Astrocyte (in vitro differentiated cells and primary cell): ENCODE data around the gene CDKN1A. TPM values are rescaled to one million over a fixed set of nuclear protein-coding genes. Genes with fewer than 3 reads are reported as not detected.
A peak's percentile ranks its signal among the peaks of the same experiment; 100 is the strongest.

Experiments
- DNase-seq: peaks from one replicate; pipeline ENCODE4 v3.0.0-alpha.2; 2010; ENCODE audit warnings: low read depth
- FAIRE-seq: peaks from 2 replicates; lab custom pipeline; 2011; peaks lifted over from hg19 to GRCh38; lab: Jason Lieb, UNC
- H2AFZ ChIP-seq: 2 replicates; pipeline ENCODE4 v1.6.0; 2012; ENCODE audit warnings: low read depth, low read length, inconsistent platforms
- H3K27ac ChIP-seq: 2 replicates; pipeline ENCODE4 v1.5.1; 2011; ENCODE audit warnings: low read depth, low read length, inconsistent platforms
- H3K27me3 ChIP-seq: 2 replicates; pipeline ENCODE4 v1.6.0; 2011; ENCODE audit warnings: low read length, inconsistent platforms; ENCODE audit not compliant: insufficient read depth
- H3K36me3 ChIP-seq: 2 replicates; pipeline ENCODE4 v1.5.1; 2011; ENCODE audit warnings: low read length, inconsistent platforms; ENCODE audit not compliant: insufficient read depth
- H3K4me1 ChIP-seq: 2 replicates; pipeline ENCODE4 v1.5.1; 2011; ENCODE audit warnings: low read length, inconsistent platforms; ENCODE audit not compliant: insufficient read depth
- H3K4me2 ChIP-seq: 2 replicates; pipeline ENCODE4 v1.6.0; 2012; ENCODE audit warnings: low read length, inconsistent platforms
- H3K4me3 ChIP-seq: 2 replicates; pipeline ENCODE4 v1.5.1; 2011; ENCODE audit warnings: low read depth, mild to moderate bottlenecking, low read length, inconsistent platforms; ENCODE audit not compliant: insufficient read depth
- H3K79me2 ChIP-seq: 2 replicates; pipeline ENCODE4 v1.6.0; 2012; ENCODE audit warnings: mild to moderate bottlenecking, low read length, inconsistent platforms; ENCODE audit not compliant: insufficient read depth
- H3K9ac ChIP-seq: 2 replicates; pipeline ENCODE4 v1.6.0; 2012; ENCODE audit warnings: mild to moderate bottlenecking, low read length, inconsistent platforms
- H3K9me3 ChIP-seq: 2 replicates; pipeline ENCODE4 v1.5.1; 2012; ENCODE audit warnings: low read depth, mild to moderate bottlenecking, low read length, inconsistent platforms; ENCODE audit not compliant: insufficient read depth
- H4K20me1 ChIP-seq: 2 replicates; pipeline ENCODE4 v1.6.0; 2012; ENCODE audit warnings: low read length, inconsistent platforms; ENCODE audit not compliant: insufficient read depth
- H3K27ac Mint-ChIP-seq: one replicate; pipeline ENCODE4 v1.8.0; 2021; ENCODE audit warnings: mild to moderate bottlenecking, mixed read lengths; ENCODE audit not compliant: unreplicated experiment
- H3K27me3 Mint-ChIP-seq: one replicate; pipeline ENCODE4 v1.8.0; 2021; ENCODE audit warnings: low read depth, mixed read lengths; ENCODE audit not compliant: unreplicated experiment
- H3K36me3 Mint-ChIP-seq: one replicate; pipeline ENCODE4 v1.8.0; 2021; ENCODE audit warnings: low read depth, mixed read lengths; ENCODE audit not compliant: unreplicated experiment
- H3K4me1 Mint-ChIP-seq: one replicate; pipeline ENCODE4 v1.8.0; 2021; ENCODE audit warnings: low read depth, mixed read lengths; ENCODE audit not compliant: unreplicated experiment
- H3K4me3 Mint-ChIP-seq: one replicate; pipeline ENCODE4 v1.8.0; 2021; ENCODE audit warnings: mild to moderate bottlenecking, moderate library complexity, mixed read lengths; ENCODE audit not compliant: unreplicated experiment
- H3K9me3 Mint-ChIP-seq: one replicate; pipeline ENCODE4 v1.8.0; 2021; ENCODE audit warnings: mild to moderate bottlenecking, mixed read lengths; ENCODE audit not compliant: unreplicated experiment
- CTCF ChIP-seq: IDR thresholded peaks from 2 replicates; pipeline ENCODE4 v1.5.1; 2011; ENCODE audit warnings: low read depth, mild to moderate bottlenecking, inconsistent platforms, low read length, moderate library complexity; ENCODE audit not compliant: insufficient read depth
- EZH2 ChIP-seq: IDR thresholded peaks from 2 replicates; pipeline ENCODE4 v1.6.1; 2012; ENCODE audit warnings: mild to moderate bottlenecking, low read length, inconsistent platforms; ENCODE audit not compliant: insufficient read depth
- total RNA-seq: library from RNA; stranded (reverse); gene quantifications from 2 replicates; pipeline ENCODE4 v1.2.1, GENCODE V29; 2021

The CDKN1A gene
- total RNA-seq, 1 donor from 2014 or later, result 1,014 TPM

GRCh38 chr6:36700831-36701230 lies 22.3 kb downstream of the CDKN1A start:
- H2AFZ ChIP-seq, result no peak overlapping the region
- no peak overlapping the region for H3K9ac ChIP-seq
- H3K9me3 ChIP-seq, result no peaks in the 10 kb centered on the region
- DNase-seq (no peak), FAIRE-seq (no peak)
- no peak for TF ChIP-seq CTCF
- no peak for TF ChIP-seq EZH2
- H3K4me3 Mint-ChIP-seq, result no peak overlapping the region
- no peaks in the 10 kb centered on the region for H3K27me3 ChIP-seq
- no peaks in the 10 kb centered on the region for H3K79me2 ChIP-seq
- H3K4me1 Mint-ChIP-seq, result peaks cover 4% of the 10 kb centered on the region
- H3K36me3 Mint-ChIP-seq, result peaks cover 4% of the 10 kb centered on the region
- H3K4me2 ChIP-seq, result no peak overlapping the region
- no peaks in the 10 kb centered on the region for H4K20me1 ChIP-seq
- H3K9me3 Mint-ChIP-seq, result peaks cover 3% of the 10 kb centered on the region
- no peak overlapping the region for H3K4me3 ChIP-seq
- no peaks in the 10 kb centered on the region for H3K4me1 ChIP-seq
- H3K36me3 ChIP-seq, result no peaks in the 10 kb centered on the region
- no peak overlapping the region for H3K27ac Mint-ChIP-seq
- H3K27me3 Mint-ChIP-seq, result peaks cover 45% of the 10 kb centered on the region
- H3K27ac ChIP-seq, result no peak overlapping the region

- TF ChIP-seq CTCF, result no peak
- no peak for TF ChIP-seq EZH2
- Mint-ChIP-seq H3K27me3 (peaks cover 45% of the 10 kb centered on the region), H3K27ac (no peak overlapping the region), H3K4me3 (no peak overlapping the region), H3K9me3 (peaks cover 3% of the 10 kb centered on the region), H3K4me1 (peaks cover 4% of the 10 kb centered on the region), H3K36me3 (peaks cover 4% of the 10 kb centered on the region)
- FAIRE-seq, result peak; percentile 43
- Histone ChIP-seq H4K20me1 (no peaks in the 10 kb centered on the region), H3K9ac (no peak overlapping the region), H2AFZ (no peak overlapping the region), H3K9me3 (no peaks in the 10 kb centered on the region), H3K4me2 (no peak overlapping the region), H3K79me2 (no peaks in the 10 kb centered on the region), H3K4me1 (no peaks in the 10 kb centered on the region), H3K36me3 (no peaks in the 10 kb centered on the region), H3K27ac (no peak overlapping the region), H3K4me3 (no peak overlapping the region), H3K27me3 (no peaks in the 10 kb centered on the region)
- DNase-seq, result no peak
Measured at GRCh38 chr6:36701401-36701991, 23.0 kb downstream of the CDKN1A start.

- Histone ChIP-seq H3K4me3 (no peak overlapping the region), H4K20me1 (no peaks in the 10 kb centered on the region), H3K9ac (no peak overlapping the region), H3K27ac (no peak overlapping the region), H2AFZ (no peak overlapping the region), H3K79me2 (no peaks in the 10 kb centered on the region), H3K36me3 (no peaks in the 10 kb centered on the region), H3K9me3 (no peaks in the 10 kb centered on the region), H3K4me1 (no peaks in the 10 kb centered on the region), H3K4me2 (no peak overlapping the region), H3K27me3 (no peaks in the 10 kb centered on the region)
- H3K27ac Mint-ChIP-seq, result peak overlapping the region; percentile 70
- H3K4me3 Mint-ChIP-seq, result no peak overlapping the region
- DNase-seq (no peak), FAIRE-seq (no peak)
- H3K4me1 Mint-ChIP-seq, result peaks cover 4% of the 10 kb centered on the region
- H3K27me3 Mint-ChIP-seq, result peaks cover 41% of the 10 kb centered on the region
- TF ChIP-seq EZH2, result no peak
- H3K9me3 Mint-ChIP-seq, result peaks cover 3% of the 10 kb centered on the region
- peaks cover 4% of the 10 kb centered on the region for H3K36me3 Mint-ChIP-seq
Measured at GRCh38 chr6:36702656-36703055, 24.1 kb downstream of the CDKN1A start.
